Caco-2 (cell line): Measurements from ENCODE around the gene IGSF23. TPM values are rescaled to one million over a fixed set of nuclear protein-coding genes. Genes with fewer than 3 reads are reported as not detected.

ENCODE experiments used
- BruUV-seq: library from RNA; stranded (reverse); fragments of 400-500 nt; replicated peaks from 2 replicates; lab custom pipeline; 2021; lab: Mats Ljungman, UMichigan
- CTCF ChIA-PET: fragments of 300-600 bp; sonication (Branson Sonifier 250); formaldehyde crosslinking; loops from one replicate; lab custom pipeline; 2022; ENCODE audit warnings: antibody characterized with exemption; lab: Charles Lee
- POLR2A ChIA-PET: fragments of 300-600 bp; sonication (Branson Sonifier 250); formaldehyde crosslinking; loops from one replicate; lab custom pipeline; 2022; ENCODE audit warnings: antibody characterized with exemption; lab: Charles Lee
- DNase-seq, 2 experiments: peaks; one replicate each; pipeline versions ENCODE4 v3.0.0 to v3.0.0-alpha.2; 2020 to 2022
- H3K27me3 ChIP-seq: replicated peaks from 2 replicates; pipeline ENCODE4 v1.6.0; 2011; ENCODE audit warnings: low read length; ENCODE audit not compliant: control insufficient read depth, insufficient read depth
- H3K36me3 ChIP-seq: 2 replicates; pipeline ENCODE4 v1.5.1; 2011; ENCODE audit warnings: low read length; ENCODE audit not compliant: control insufficient read depth, insufficient read depth
- H3K4me1 ChIP-seq: fragments of 250-450 bp; sonication (Bioruptor Pico); 2 replicates; pipeline ENCODE4 v1.5.1; 2020; ENCODE audit warnings: mild to moderate bottlenecking
- H3K4me3 ChIP-seq: 2 replicates; pipeline ENCODE4 v1.5.1; 2011; ENCODE audit warnings: low read depth, mild to moderate bottlenecking, control low read depth, low read length
- H3K9me3 ChIP-seq: fragments of 250-450 bp; sonication (Bioruptor Pico); 2 replicates; pipeline ENCODE4 v1.5.1; 2020; ENCODE audit warnings: mild to moderate bottlenecking, moderate library complexity
- H3K27ac Mint-ChIP-seq: one replicate; pipeline ENCODE4 v1.8.0; 2022; ENCODE audit warnings: mixed read lengths; ENCODE audit not compliant: unreplicated experiment
- H3K27me3 Mint-ChIP-seq: one replicate; pipeline ENCODE4 v1.8.0; 2022; ENCODE audit warnings: mixed read lengths; ENCODE audit not compliant: insufficient read depth, unreplicated experiment
- H3K36me3 Mint-ChIP-seq: one replicate; pipeline ENCODE4 v1.8.0; 2022; ENCODE audit warnings: mild to moderate bottlenecking, mixed read lengths; ENCODE audit not compliant: insufficient read depth, unreplicated experiment
- H3K4me1 Mint-ChIP-seq: one replicate; pipeline ENCODE4 v1.8.0; 2022; ENCODE audit warnings: low read depth, mixed read lengths; ENCODE audit not compliant: unreplicated experiment
- H3K4me3 Mint-ChIP-seq: one replicate; pipeline ENCODE4 v1.8.0; 2022; ENCODE audit warnings: mild to moderate bottlenecking, moderate library complexity, mixed read lengths; ENCODE audit not compliant: unreplicated experiment
- H3K9me3 Mint-ChIP-seq: one replicate; pipeline ENCODE4 v1.8.0; 2022; ENCODE audit warnings: mixed read lengths; ENCODE audit not compliant: unreplicated experiment
- CTCF ChIP-seq, 2 experiments: fragments of 200-600 bp in 1 of 2; IDR thresholded peaks; 1 replicate in 1 of 2; 2 replicates in 1 of 2; pipeline versions ENCODE4 v1.5.1 to v1.8.0; 2011 to 2022; ENCODE audit warnings: antibody characterized with exemption in 1 of 2, control low read depth in 1 of 2, inconsistent platforms in 1 of 2, low read depth in 1 of 2, low read length in 1 of 2, mild to moderate bottlenecking in 1 of 2, moderate library complexity in 1 of 2; ENCODE audit not compliant: insufficient read depth in 1 of 2, severe bottlenecking in 1 of 2, unreplicated experiment in 1 of 2
- intact Hi-C: fragments of 100-400 bp; cut with micrococcal nuclease; formaldehyde crosslinking; loops from one replicate; pipeline ENCODE4 v1.10.0; 2022; ENCODE audit not compliant: unreplicated experiment
- total RNA-seq: library from RNA; stranded (reverse); gene quantifications from 2 replicates; pipeline ENCODE4 v1.2.3, GENCODE V29; 2022

Gene IGSF23
- total RNA-seq, 1 experiment from 2014 or later = 3.9 TPM

DNA sequence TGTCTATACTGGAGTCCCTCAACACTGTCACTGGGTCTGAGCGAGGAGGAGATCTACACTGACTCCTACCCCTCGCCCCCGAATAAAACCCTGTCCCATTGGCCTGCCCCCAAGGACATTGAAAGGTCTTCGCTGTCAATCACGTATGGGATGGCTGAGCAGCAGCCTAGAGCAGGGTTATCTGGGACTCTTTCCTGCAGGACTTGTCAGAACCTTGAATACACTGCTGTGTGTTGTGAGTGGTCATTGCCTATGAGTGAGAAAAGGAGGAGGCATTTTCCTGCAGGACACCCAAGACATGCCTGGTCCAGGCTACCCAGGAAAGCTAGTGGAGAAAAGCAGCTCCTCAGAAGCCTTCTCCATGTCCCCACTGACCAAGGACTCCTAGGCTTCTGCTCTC lies 40.0 kb downstream of the IGSF23 start:
- ChIA-PET POLR2A (interaction anchor here (0.6 kb wide), 1 partner anchor 9 kb away, joined by 9 read pairs; no protein-coding TSS in a partner anchor), CTCF (no interaction called here)
- DNase-seq = no peak
- Mint-ChIP-seq H3K9me3 (no peaks in the 10 kb centered on the region), H3K4me3 (no peak overlapping the region), H3K27me3 (no peaks in the 10 kb centered on the region), H3K27ac (peak overlapping the region; percentile 31), H3K4me1 (peaks cover 29% of the 10 kb centered on the region), H3K36me3 (peaks cover 100% of the 10 kb centered on the region)
- intact Hi-C loops = no loop called here
- H3K36me3 ChIP-seq = peaks cover 36% of the 10 kb centered on the region
- BruUV-seq = no TSS peak
- TF ChIP-seq CTCF (IDR thresholded peaks at IDR 0.05; ENCODE audit: insufficient read depth in 1 of 2, low read depth in 1 of 2, low read length in 1 of 2, severe bottlenecking in 1 of 2, unreplicated experiment in 1 of 2) = no peak
- H3K4me3 ChIP-seq = no peak overlapping the region
- H3K9me3 ChIP-seq = no peaks in the 10 kb centered on the region
- H3K4me1 ChIP-seq = no peaks in the 10 kb centered on the region; the same call in 1 of the 2 replicates
- no peaks in the 10 kb centered on the region for H3K27me3 ChIP-seq

- H3K4me3 ChIP-seq = no peak overlapping the region
- Mint-ChIP-seq H3K9me3 (no peaks in the 10 kb centered on the region), H3K4me3 (no peak overlapping the region), H3K4me1 (peaks cover 29% of the 10 kb centered on the region), H3K27me3 (no peaks in the 10 kb centered on the region), H3K36me3 (peaks cover 99% of the 10 kb centered on the region), H3K27ac (peak overlapping the region; percentile 31)
- CTCF ChIA-PET = interaction anchor here (0.6 to 1.7 kb wide), 8 partner anchors 65 to 230 kb away, joined by 3 to 11 read pairs (median 4); no protein-coding TSS in a partner anchor
- H3K4me1 ChIP-seq = no peaks in the 10 kb centered on the region
- peak; percentile 20 to 58 for TF ChIP-seq CTCF (IDR thresholded peaks at IDR 0.05; ENCODE audit: insufficient read depth in 1 of 2, low read depth in 1 of 2, low read length in 1 of 2, severe bottlenecking in 1 of 2, unreplicated experiment in 1 of 2)
- peak in 1 of 2 experiments; percentile 54 for DNase-seq
- H3K27me3 ChIP-seq = no peaks in the 10 kb centered on the region
- no TSS peak for BruUV-seq
- POLR2A ChIA-PET = interaction anchor here (0.6 to 1.3 kb wide), 3 partner anchors 9 to 61 kb away, joined by 3 to 9 read pairs (median 4); partner anchors contain the start of gene PVR
- H3K9me3 ChIP-seq = no peaks in the 10 kb centered on the region
- intact Hi-C loops = no loop called here
- H3K36me3 ChIP-seq = peaks cover 34% of the 10 kb centered on the region
Measured at GRCh38 chr19:44653977-44654774, 40.8 kb downstream of the IGSF23 start.

GRCh38 chr19:44657211-44657921 lies 44.0 kb downstream of the IGSF23 start:
- H3K4me3 Mint-ChIP-seq = no peak overlapping the region
- no peaks in the 10 kb centered on the region for H3K9me3 Mint-ChIP-seq
- POLR2A ChIA-PET = interaction anchor here (0.7 to 1.4 kb wide), 4 partner anchors 13 to 87 kb away, joined by 3 read pairs; partner anchors contain the start of gene PVR
- Histone ChIP-seq H3K27me3 (no peaks in the 10 kb centered on the region), H3K36me3 (peaks cover 33% of the 10 kb centered on the region), H3K4me3 (no peak overlapping the region), H3K9me3 (no peaks in the 10 kb centered on the region), H3K4me1 (no peaks in the 10 kb centered on the region)
- H3K4me1 Mint-ChIP-seq = peaks cover 29% of the 10 kb centered on the region
- TF ChIP-seq CTCF (IDR thresholded peaks at IDR 0.05; ENCODE audit: insufficient read depth in 1 of 2, low read depth in 1 of 2, low read length in 1 of 2, severe bottlenecking in 1 of 2, unreplicated experiment in 1 of 2) = peak; percentile 89 to 94
- intact Hi-C loops = loop anchor here (1.0 to 5.0 kb wide), 4 partner anchors 47 to 145 kb away; no protein-coding TSS in a partner anchor
- H3K27me3 Mint-ChIP-seq = no peaks in the 10 kb centered on the region
- peaks cover 94% of the 10 kb centered on the region for H3K36me3 Mint-ChIP-seq
- BruUV-seq = no TSS peak
- DNase-seq = peak; percentile 77 to 84
- H3K27ac Mint-ChIP-seq = peak overlapping the region; percentile 12
- CTCF ChIA-PET = interaction anchor here (0.6 to 2.5 kb wide), 14 partner anchors 10 to 86 kb away, joined by 3 to 34 read pairs (median 3); partner anchors contain the start of genes IGSF23 and PVR
